IPS-NIHi7 (cell line): ENCODE data around the gene OSBP2.

ENCODE experiments used
- DNase-seq: peaks from one replicate; pipeline ENCODE4 v3.0.0; 2012; ENCODE audit warnings: mixed read lengths; ENCODE audit errors: extremely low spot score

The OSBP2 gene

GRCh38 chr22:30843245-30843644 is 148.6 kb downstream of the OSBP2 start:
- DNase-seq = peak; percentile 5

DNA sequence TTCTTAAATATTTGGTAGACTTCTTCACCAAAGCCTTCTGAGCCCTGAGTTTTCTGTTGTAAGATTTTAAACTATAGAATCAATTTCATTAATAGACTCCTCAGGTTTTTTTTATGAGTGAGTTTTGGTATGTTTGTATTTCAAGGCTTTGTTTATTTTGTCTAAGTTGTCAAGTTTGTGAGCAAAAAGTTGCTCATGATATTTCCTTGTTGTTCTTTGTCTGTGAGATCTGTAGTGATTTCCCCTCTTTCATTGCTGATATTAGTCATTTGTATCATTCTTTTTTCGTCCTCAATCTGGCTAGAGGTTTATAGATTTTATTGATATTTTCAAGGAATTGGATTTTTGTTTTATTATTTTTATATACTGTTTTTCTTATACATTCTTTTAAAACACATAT is 152.9 kb downstream of the OSBP2 start:
- no peak for DNase-seq

GRCh38 chr22:30855266-30855665 is 160.6 kb downstream of the OSBP2 start:
- no peak for DNase-seq

GRCh38 chr22:30855677-30856518 is 161.2 kb downstream of the OSBP2 start:
- no peak for DNase-seq

DNA sequence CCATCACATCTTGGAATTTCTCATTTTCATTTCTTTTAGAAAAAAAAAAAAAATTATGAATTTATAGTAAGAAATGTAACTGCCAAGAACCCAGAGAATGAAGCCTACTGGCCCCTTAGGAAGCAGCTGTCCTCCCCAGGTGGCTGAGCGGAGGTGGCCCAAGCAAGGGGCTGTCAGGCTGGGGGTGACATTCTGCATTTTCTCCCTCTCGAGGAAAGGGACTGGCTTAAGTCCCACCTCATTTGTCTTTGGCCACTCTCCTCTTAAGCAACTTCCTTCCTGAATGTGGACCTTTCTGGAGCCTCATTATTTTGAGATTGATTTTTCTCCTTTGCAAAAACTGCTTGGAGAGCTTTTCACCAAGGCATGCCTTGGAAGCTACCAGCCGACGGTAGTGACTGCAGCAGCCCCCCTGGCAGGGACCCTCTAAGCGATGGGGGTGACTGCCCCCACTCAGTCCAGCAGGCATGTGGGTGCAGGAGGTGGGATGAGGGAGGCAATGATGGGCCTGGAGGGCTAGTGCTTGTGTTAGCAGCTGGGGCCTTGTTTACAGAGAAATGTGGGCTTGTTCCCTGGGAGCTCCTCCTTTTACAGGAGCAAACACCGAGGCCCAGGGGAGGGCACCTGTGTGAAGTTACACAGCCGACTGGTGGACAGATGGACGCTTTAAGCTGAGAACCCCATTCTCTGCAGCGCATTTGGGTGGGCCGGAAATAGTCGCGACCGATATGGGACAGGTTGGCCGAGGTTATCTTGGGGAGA is 162.2 kb downstream of the OSBP2 start:
- DNase-seq = peak; percentile 8

DNA sequence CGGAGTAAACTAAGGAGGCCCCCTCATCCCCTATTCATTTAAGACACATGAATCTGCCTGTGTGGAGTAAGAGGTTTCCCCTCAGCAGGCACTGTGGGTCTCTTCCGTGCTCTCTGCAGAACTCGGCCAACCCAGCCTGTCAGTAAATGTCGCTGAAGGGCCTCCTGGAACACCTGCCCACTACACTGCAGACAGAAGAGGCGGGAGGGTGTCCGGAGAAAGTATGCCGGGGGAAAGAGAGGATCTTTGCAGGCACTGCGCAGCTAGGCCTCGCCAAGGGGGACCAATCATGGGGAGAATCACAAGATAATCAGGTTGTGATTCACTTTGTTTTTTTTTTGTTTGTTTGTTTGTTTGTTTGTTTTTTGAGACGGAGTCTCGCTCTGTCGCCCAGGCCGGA is 163.1 kb downstream of the OSBP2 start:
- DNase-seq = peak; percentile 6

- peak; percentile 3 for DNase-seq
These were observed 164.5 kb downstream of the OSBP2 start for GRCh38 chr22:30858976-30859713.

- DNase-seq = peak; percentile 5
These were observed 165.0 kb downstream of the OSBP2 start for GRCh38 chr22:30859714-30860095.

GRCh38 chr22:30860176-30861105 is 165.8 kb downstream of the OSBP2 start:
- DNase-seq = peak; percentile 9

DNA sequence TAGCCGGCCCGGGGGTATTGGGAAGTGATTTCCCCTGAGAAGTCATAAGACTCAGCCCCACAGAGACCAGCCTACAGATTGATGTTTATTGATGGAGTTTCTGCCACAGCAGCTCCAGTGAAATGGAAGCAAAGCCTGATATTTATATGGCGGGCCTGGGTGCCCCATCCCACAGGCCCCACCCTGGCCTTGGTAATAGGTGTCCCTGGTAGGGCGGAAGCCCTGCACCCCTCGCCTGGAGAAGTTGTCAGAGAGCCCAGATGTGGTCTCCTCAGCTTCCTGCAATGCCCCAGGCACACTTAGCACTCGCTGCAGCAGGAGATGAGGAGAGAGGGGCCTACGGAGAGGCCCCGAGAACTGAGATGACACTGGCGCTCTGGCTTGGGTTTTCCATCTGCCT is 166.5 kb downstream of the OSBP2 start:
- DNase-seq = no peak

GRCh38 chr22:30861688-30862552 is 167.2 kb downstream of the OSBP2 start:
- peak; percentile 5 for DNase-seq

DNA sequence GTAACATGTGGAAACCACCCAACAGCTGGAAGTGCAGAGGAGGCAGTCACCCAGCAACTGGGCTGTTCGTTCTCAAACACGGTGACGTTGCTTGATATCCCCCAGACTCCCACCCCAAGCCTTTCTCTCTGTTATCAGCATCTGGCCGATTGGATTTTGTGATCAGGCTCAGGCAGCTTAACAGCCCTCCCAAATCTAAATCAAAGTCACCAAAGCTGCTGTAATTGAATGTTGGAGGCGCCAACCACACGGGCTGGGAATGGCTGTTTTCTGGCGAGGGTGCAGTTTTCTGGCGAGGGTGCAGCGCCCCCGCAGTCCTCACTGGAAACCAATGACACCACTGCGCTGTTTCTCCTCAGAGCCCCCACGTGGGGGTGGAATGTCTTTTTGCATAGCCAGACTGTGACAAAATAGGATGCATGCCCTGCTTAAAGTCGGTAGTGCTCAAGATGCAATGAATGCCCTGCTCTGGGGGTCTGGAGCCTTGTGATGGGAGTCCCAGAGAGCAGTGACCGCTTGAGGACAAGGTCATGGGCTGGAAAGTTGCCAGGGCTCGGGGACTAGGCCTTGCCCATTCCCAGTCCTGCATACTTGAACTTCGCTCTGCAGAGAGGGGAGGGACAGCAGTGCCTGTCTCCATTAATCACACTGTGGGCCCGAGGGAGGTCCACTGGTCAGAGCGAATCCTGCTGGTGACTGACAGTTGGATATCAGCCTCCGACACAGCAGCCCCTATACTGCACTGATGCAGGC is 168.6 kb downstream of the OSBP2 start:
- DNase-seq = peak; percentile 55

- DNase-seq = peak; percentile 7
These were observed 170.1 kb downstream of the OSBP2 start for GRCh38 chr22:30864441-30865420.

- DNase-seq = no peak
These were observed 171.0 kb downstream of the OSBP2 start for GRCh38 chr22:30865656-30866055.

GRCh38 chr22:30866216-30866615 is 171.5 kb downstream of the OSBP2 start:
- no peak for DNase-seq

DNA sequence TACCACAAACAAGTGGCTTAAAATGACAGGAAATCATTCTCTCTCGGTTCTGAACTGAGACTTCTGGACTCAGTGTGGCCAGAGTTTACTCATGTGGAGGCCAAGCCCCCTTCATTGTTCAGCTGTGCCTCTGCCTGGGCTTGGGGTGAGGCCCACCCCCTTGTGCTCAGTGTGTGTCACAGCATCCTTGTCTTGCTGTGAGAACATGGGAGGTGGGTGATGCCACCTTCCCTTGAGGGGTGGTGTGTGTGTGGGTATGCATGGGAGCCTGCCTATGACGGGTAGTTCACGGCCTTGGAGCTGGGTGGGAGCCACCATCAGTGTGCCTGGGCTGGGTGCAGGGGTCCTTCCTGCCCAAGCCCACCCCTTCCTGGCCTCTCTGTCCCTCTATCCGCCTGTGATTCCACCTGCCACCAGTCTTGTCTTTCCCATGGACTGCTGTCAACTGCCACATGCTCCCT is 172.2 kb downstream of the OSBP2 start:
- no peak for DNase-seq

DNA sequence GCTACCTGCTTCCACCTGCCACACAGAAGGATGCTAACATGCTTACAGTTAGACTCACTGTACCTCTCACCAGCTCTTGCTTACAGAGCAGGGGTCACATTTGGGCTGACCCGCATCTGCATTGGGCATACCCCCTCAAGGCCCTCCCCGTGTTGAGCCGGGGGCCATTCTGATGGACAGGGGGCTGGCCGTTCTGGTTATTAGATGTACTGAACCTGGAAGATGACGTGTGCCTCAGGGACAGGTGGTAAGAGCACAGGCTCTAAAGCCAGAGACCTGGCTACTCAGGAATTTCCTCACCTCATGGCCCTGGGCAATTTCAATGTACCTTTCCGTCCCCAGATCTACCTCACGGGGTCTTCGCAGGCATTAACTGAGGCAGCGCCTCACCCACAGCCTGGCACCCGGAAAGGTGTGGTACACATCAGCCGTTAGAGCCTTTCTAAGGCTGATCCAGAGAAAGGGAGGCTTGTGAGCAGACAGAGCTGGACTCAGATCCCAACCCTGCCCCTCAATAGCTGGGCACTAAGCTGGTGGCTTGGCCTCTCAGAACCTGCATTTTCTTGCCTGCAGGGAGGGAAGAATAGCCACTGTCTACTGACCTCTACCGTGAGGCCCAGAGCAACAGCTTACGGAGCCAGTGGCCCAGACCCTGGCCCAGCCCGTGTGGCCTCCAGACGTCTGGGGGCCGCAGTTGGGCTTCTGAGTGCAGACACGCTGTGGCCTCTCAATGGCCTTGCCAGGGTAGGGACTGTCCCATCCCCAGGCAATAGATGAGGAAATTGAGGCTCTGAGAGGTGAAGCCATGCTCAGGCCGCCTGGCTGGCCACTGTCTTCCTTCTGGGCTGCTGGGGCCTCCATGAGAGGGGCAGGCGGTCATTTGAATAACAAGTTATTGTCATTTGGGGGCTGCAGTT is 173.3 kb downstream of the OSBP2 start:
- no peak for DNase-seq
